ENCODE results near the gene METTL9. TPM values are rescaled to one million over a fixed set of nuclear protein-coding genes. Genes with fewer than 3 reads are reported as not detected.

METTL9 gene
- total and polyA plus RNA-seq, 2 of the 13 experiments (the other 11 are each of a cell fraction or from before 2014, with no cell fraction given) = 123 to 204 TPM

DNA sequence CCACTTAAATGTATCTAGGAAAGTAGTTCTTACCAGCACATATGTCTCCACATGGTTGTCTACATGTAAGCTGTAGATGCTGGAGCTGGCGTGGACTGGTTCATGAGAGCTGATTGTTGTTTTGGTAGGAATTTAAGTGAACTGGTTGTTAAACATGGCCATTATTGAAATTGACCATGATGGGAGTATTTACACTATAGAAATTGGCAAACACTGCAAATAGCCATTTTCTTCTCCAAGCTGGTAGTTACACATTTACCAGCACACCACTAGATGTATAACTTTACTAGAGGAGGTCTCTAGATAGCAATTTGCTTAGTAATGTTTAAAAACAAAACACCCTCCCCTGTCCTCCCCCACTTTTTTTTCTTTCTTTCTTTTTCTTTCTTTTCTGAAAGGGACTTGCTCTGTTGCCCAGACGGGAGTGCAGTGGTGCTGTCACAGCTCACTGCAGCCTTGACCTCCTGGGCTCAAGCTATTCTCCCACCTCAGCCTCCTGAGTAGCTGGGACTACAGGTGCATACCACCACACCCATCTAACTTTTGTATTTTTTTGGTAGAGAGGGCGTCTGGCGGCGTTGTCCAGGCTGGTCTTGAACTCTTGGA lies 28.8 kb downstream of the METTL9 start (continued):
- TF ChIP-seq, protein P1, sequence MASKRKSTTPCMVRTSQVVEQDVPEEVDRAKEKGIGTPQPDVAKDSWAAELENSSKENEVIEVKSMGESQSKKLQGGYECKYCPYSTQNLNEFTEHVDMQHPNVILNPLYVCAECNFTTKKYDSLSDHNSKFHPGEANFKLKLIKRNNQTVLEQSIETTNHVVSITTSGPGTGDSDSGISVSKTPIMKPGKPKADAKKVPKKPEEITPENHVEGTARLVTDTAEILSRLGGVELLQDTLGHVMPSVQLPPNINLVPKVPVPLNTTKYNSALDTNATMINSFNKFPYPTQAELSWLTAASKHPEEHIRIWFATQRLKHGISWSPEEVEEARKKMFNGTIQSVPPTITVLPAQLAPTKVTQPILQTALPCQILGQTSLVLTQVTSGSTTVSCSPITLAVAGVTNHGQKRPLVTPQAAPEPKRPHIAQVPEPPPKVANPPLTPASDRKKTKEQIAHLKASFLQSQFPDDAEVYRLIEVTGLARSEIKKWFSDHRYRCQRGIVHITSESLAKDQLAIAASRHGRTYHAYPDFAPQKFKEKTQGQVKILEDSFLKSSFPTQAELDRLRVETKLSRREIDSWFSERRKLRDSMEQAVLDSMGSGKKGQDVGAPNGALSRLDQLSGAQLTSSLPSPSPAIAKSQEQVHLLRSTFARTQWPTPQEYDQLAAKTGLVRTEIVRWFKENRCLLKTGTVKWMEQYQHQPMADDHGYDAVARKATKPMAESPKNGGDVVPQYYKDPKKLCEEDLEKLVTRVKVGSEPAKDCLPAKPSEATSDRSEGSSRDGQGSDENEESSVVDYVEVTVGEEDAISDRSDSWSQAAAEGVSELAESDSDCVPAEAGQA (IDR thresholded peaks at IDR 0.05; ENCODE audit: low read depth) = no peak
- TF ChIP-seq, protein P1 (CRISPR knock-in tag; IDR thresholded peaks at IDR 0.05; ENCODE audit: borderline replicate concordance) = no peak
- no peak for TF ChIP-seq ZBTB7B (CRISPR knock-in tag; IDR thresholded peaks at IDR 0.05)
- TF ChIP-seq ZFYVE20 (CRISPR knock-in tag; IDR thresholded peaks at IDR 0.05; ENCODE audit: borderline replicate concordance, low read depth) = no peak
- TF ChIP-seq ZBTB20 (CRISPR knock-in tag; IDR thresholded peaks at IDR 0.05; ENCODE audit: borderline replicate concordance, low read depth) = 0 out of 2 replicates have a peak, but pooled peaks have one; percentile 77
- TF ChIP-seq, protein P2, sequence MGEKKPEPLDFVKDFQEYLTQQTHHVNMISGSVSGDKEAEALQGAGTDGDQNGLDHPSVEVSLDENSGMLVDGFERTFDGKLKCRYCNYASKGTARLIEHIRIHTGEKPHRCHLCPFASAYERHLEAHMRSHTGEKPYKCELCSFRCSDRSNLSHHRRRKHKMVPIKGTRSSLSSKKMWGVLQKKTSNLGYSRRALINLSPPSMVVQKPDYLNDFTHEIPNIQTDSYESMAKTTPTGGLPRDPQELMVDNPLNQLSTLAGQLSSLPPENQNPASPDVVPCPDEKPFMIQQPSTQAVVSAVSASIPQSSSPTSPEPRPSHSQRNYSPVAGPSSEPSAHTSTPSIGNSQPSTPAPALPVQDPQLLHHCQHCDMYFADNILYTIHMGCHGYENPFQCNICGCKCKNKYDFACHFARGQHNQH (CRISPR knock-in tag; IDR thresholded peaks at IDR 0.05) = no peak; the same call in 1 of the 2 replicates
- no peak for TF ChIP-seq NKX3-1 (CRISPR knock-in tag; IDR thresholded peaks at IDR 0.05)
- TF ChIP-seq, protein P3, sequence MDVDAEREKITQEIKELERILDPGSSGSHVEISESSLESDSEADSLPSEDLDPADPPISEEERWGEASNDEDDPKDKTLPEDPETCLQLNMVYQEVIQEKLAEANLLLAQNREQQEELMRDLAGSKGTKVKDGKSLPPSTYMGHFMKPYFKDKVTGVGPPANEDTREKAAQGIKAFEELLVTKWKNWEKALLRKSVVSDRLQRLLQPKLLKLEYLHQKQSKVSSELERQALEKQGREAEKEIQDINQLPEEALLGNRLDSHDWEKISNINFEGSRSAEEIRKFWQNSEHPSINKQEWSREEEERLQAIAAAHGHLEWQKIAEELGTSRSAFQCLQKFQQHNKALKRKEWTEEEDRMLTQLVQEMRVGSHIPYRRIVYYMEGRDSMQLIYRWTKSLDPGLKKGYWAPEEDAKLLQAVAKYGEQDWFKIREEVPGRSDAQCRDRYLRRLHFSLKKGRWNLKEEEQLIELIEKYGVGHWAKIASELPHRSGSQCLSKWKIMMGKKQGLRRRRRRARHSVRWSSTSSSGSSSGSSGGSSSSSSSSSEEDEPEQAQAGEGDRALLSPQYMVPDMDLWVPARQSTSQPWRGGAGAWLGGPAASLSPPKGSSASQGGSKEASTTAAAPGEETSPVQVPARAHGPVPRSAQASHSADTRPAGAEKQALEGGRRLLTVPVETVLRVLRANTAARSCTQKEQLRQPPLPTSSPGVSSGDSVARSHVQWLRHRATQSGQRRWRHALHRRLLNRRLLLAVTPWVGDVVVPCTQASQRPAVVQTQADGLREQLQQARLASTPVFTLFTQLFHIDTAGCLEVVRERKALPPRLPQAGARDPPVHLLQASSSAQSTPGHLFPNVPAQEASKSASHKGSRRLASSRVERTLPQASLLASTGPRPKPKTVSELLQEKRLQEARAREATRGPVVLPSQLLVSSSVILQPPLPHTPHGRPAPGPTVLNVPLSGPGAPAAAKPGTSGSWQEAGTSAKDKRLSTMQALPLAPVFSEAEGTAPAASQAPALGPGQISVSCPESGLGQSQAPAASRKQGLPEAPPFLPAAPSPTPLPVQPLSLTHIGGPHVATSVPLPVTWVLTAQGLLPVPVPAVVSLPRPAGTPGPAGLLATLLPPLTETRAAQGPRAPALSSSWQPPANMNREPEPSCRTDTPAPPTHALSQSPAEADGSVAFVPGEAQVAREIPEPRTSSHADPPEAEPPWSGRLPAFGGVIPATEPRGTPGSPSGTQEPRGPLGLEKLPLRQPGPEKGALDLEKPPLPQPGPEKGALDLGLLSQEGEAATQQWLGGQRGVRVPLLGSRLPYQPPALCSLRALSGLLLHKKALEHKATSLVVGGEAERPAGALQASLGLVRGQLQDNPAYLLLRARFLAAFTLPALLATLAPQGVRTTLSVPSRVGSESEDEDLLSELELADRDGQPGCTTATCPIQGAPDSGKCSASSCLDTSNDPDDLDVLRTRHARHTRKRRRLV (CRISPR knock-in tag; IDR thresholded peaks at IDR 0.05) = no peak
- no peak for TF ChIP-seq ZNF44 (CRISPR knock-in tag; IDR thresholded peaks at IDR 0.05)
- TF ChIP-seq, protein P4, sequence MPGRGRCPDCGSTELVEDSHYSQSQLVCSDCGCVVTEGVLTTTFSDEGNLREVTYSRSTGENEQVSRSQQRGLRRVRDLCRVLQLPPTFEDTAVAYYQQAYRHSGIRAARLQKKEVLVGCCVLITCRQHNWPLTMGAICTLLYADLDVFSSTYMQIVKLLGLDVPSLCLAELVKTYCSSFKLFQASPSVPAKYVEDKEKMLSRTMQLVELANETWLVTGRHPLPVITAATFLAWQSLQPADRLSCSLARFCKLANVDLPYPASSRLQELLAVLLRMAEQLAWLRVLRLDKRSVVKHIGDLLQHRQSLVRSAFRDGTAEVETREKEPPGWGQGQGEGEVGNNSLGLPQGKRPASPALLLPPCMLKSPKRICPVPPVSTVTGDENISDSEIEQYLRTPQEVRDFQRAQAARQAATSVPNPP (CRISPR knock-in tag; IDR thresholded peaks at IDR 0.05) = no peak
- TF ChIP-seq FOXC1 (CRISPR knock-in tag; IDR thresholded peaks at IDR 0.05; ENCODE audit: borderline replicate concordance) = no peak
- TF ChIP-seq NFIC (IDR thresholded peaks at IDR 0.05; ENCODE audit: low read length) = peak; percentile 64; the same call in 1 of the 2 replicates
- TF ChIP-seq FOXO1 (CRISPR knock-in tag; IDR thresholded peaks at IDR 0.05) = no peak
- TF ChIP-seq, protein P5, sequence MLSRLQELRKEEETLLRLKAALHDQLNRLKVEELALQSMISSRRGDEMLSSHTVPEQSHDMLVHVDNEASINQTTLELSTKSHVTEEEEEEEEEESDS (CRISPR knock-in tag; IDR thresholded peaks at IDR 0.05; ENCODE audit: borderline replicate concordance) = no peak
- no peak for TF ChIP-seq ZNF562 (CRISPR knock-in tag; IDR thresholded peaks at IDR 0.05; ENCODE audit: borderline replicate concordance)
- TF ChIP-seq FOXJ3 (CRISPR knock-in tag; IDR thresholded peaks at IDR 0.05; ENCODE audit: borderline replicate concordance) = no peak

Data from HepG2 (cell line).